ENCODE measurements around the gene TMEM198.

- no peak for TF ChIP-seq CTCF (conservative IDR thresholded peaks at IDR 0.05; ENCODE audit: low read depth, low read length)
- no peak for TF ChIP-seq EZH2 (IDR thresholded peaks at IDR 0.05; ENCODE audit: low read length, unreplicated experiment)
- TF ChIP-seq EZH2phosphoT487 (IDR thresholded peaks at IDR 0.05; ENCODE audit: borderline replicate concordance, low read length) = no peak
These were observed 24.0 kb downstream of the TMEM198 start for GRCh38 chr2:219567791-219568361.

All from PC-3 (cell line).